B cell (primary cell): ENCODE results near the gene CYP3A5. TPM values are rescaled to one million over a fixed set of nuclear protein-coding genes. Genes with fewer than 3 reads are reported as not detected.

Experiments used
- ATAC-seq: fragments of 200-7000 bp; cut with Tn5 transposase; one replicate; pipeline ENCODE4 v1.10.0; 2021; ENCODE audit warnings: low read depth, mild to moderate bottlenecking, moderate number of reproducible peaks, moderate library complexity
- CTCF ChIA-PET: fragments of 350-600 bp; sonication (Branson Sonifier 250); formaldehyde crosslinking; loops from one replicate; lab custom pipeline; 2021; ENCODE audit warnings: antibody characterized with exemption, inconsistent platforms; lab: Charles Lee
- POLR2A ChIA-PET: fragments of 350-600 bp; sonication (Branson Sonifier 250); formaldehyde crosslinking; loops from one replicate; lab custom pipeline; 2021; ENCODE audit warnings: antibody characterized with exemption; lab: Charles Lee
- DNase-seq: peaks from one replicate; pipeline ENCODE4 v3.0.0; 2013
- H2AFZ ChIP-seq: 2 replicates; pipeline ENCODE4 v1.6.1; 2012; ENCODE audit warnings: mild to moderate bottlenecking, low read depth, low read length; ENCODE audit not compliant: insufficient read depth, poor library complexity, severe bottlenecking
- H3K27ac ChIP-seq, 2 donors: 1 replicate in 1 of 2; 2 replicates in 1 of 2; pipeline ENCODE4 v1.5.1; 2012 to 2013; ENCODE audit warnings: low read length in 2 of 2, mild to moderate bottlenecking in 2 of 2, moderate library complexity in 1 of 2
- H3K27me3 ChIP-seq, 4 experiments: fragments of 200-600 bp in 1 of 4; sonication (generic) in 1 of 4; replicated peaks in 1 of 4; 1 replicate in 2 of 4; 2 replicates in 2 of 4; pipeline versions ENCODE4 v1.6.1 to v1.7.0; 2013 to 2016; ENCODE audit warnings: low read length in 3 of 4, mild to moderate bottlenecking in 2 of 4, mixed read lengths in 1 of 4, moderate library complexity in 1 of 4; ENCODE audit not compliant: insufficient read depth in 4 of 4, control insufficient read depth in 3 of 4; ENCODE audit errors: control extremely low read depth in 1 of 4
- H3K36me3 ChIP-seq, 2 experiments: replicated peaks in 1 of 2; 1 replicate in 1 of 2; 2 replicates in 1 of 2; pipeline versions ENCODE4 v1.6.1 to v1.7.1; 2013; ENCODE audit warnings: low read length in 1 of 2; ENCODE audit not compliant: insufficient read depth in 2 of 2, control insufficient read depth in 1 of 2; ENCODE audit errors: control extremely low read depth in 1 of 2, extremely low read depth in 1 of 2
- H3K4me1 ChIP-seq, 2 donors: fragments of 200-600 bp in 1 of 2; sonication (generic) in 1 of 2; 1 replicate in 1 of 2; 2 replicates in 1 of 2; pipeline versions ENCODE4 v1.5.1 to v1.6.1; 2013 to 2017; ENCODE audit warnings: low read length in 2 of 2; ENCODE audit not compliant: control insufficient read depth in 2 of 2, insufficient read depth in 2 of 2
- H3K4me2 ChIP-seq: replicated peaks from 2 replicates; pipeline ENCODE3; 2012; ENCODE audit warnings: mild to moderate bottlenecking, low read depth, low read length; ENCODE audit not compliant: poor library complexity, severe bottlenecking
- H3K4me3 ChIP-seq, 5 experiments: fragments of 200-600 bp in 1 of 5; sonication (generic) in 1 of 5; 1 replicate in 3 of 5; 2 replicates in 2 of 5; pipeline versions ENCODE4 v1.5.1 to v1.7.0; 2011 to 2016; ENCODE audit warnings: low read length in 4 of 5, mild to moderate bottlenecking in 4 of 5, low read depth in 2 of 5, control low read depth in 1 of 5, moderate library complexity in 1 of 5; ENCODE audit not compliant: insufficient read depth in 1 of 5; ENCODE audit errors: control extremely low read depth in 1 of 5, extremely low read depth in 1 of 5
- H3K79me2 ChIP-seq: fragments of 200-600 bp; sonication (generic); one replicate; pipeline ENCODE4 v1.6.0; 2016; ENCODE audit warnings: low read length; ENCODE audit not compliant: control insufficient read depth, insufficient read depth
- H3K9ac ChIP-seq: fragments of 200-600 bp; sonication (generic); 2 replicates; pipeline ENCODE4 v1.6.1; 2017; ENCODE audit warnings: mild to moderate bottlenecking, low read length, moderate library complexity
- H3K9me3 ChIP-seq, 3 donors: one replicate each; pipeline versions ENCODE4 v1.6.1 to v1.7.1; 2013; ENCODE audit warnings: low read length in 2 of 3; ENCODE audit not compliant: control insufficient read depth in 2 of 3, insufficient read depth in 1 of 3; ENCODE audit errors: control extremely low read depth in 1 of 3
- H4K20me1 ChIP-seq: 2 replicates; pipeline ENCODE4 v1.6.0; 2012; ENCODE audit warnings: mild to moderate bottlenecking, low read length; ENCODE audit not compliant: insufficient read depth, control insufficient read depth, poor library complexity, severe bottlenecking
- H3K27ac Mint-ChIP-seq: one replicate; pipeline ENCODE4 v1.8.0; 2021; ENCODE audit warnings: mixed read lengths
- H3K27me3 Mint-ChIP-seq: one replicate; pipeline ENCODE4 v1.8.0; 2021; ENCODE audit warnings: mixed read lengths
- H3K4me1 Mint-ChIP-seq: one replicate; pipeline ENCODE4 v1.8.0; 2021; ENCODE audit warnings: mixed read lengths
- H3K4me3 Mint-ChIP-seq: one replicate; pipeline ENCODE4 v1.8.0; 2021; ENCODE audit warnings: mixed read lengths
- H3K9me3 Mint-ChIP-seq: one replicate; pipeline ENCODE4 v1.8.0; 2022; ENCODE audit warnings: mixed read lengths; ENCODE audit not compliant: insufficient read depth
- CTCF ChIP-seq: fragments of 200-600 bp; IDR thresholded peaks from one replicate; pipeline ENCODE4 v1.8.0; 2022; ENCODE audit warnings: antibody characterized with exemption, mild to moderate bottlenecking
- EZH2 ChIP-seq: IDR thresholded peaks from 2 replicates; pipeline ENCODE4 v1.6.1; 2012; ENCODE audit warnings: borderline replicate concordance, low read depth, mild to moderate bottlenecking, moderate library complexity, low read length; ENCODE audit not compliant: insufficient read depth, poor library complexity, severe bottlenecking
- WGBS: methylation state at CpG from one replicate; pipeline ENCODE4 v1.1.5; 2013; ENCODE audit warnings: missing lambda C conversion rate; ENCODE audit not compliant: insufficient coverage; 5-methylcytosine and 5-hydroxymethylcytosine counted together
- intact Hi-C: fragments of 100-400 bp; cut with micrococcal nuclease; formaldehyde crosslinking; loops from one replicate; pipeline ENCODE4 v1.10.0; 2022
- polyA plus RNA-seq: library from polyadenylated mRNA; depleted of rRNA; stranded (reverse); fragments of >200 nt; gene quantifications from 2 replicates; pipeline ENCODE4 v1.2.3, GENCODE V29; 2012
- total RNA-seq, 2 donors: library from RNA; stranded (reverse); fragments of 120-200 nt in 1 of 2; gene quantifications; 1 replicate in 1 of 2; 2 replicates in 1 of 2; pipeline versions ENCODE4 v1.2.3 to v1.2.4, GENCODE V29; 2013 to 2022

Gene CYP3A5
- total and polyA plus RNA-seq, 2 donors (not counting 1 experiment from before 2014, with no cell fraction given) = not detected

GRCh38 chr7:99625321-99625720 is 54.5 kb downstream of the CYP3A5 start:
- ATAC-seq (no peak), DNase-seq (no peak)
- Mint-ChIP-seq H3K4me1 (peaks cover 2% of the 10 kb centered on the region), H3K4me3 (no peak overlapping the region), H3K27ac (no peak overlapping the region), H3K27me3 (no peaks in the 10 kb centered on the region), H3K9me3 (no peaks in the 10 kb centered on the region)
- H3K36me3 ChIP-seq = peaks cover 1 to 86% of the 10 kb centered on the region in 2 experiments
- no peak overlapping the region for H3K9ac ChIP-seq
- H4K20me1 ChIP-seq = peaks cover 26% of the 10 kb centered on the region
- no peak overlapping the region for H3K4me3 ChIP-seq
- peaks cover 29% of the 10 kb centered on the region for H3K79me2 ChIP-seq
- no peak overlapping the region for H3K4me2 ChIP-seq
- no peaks in the 10 kb centered on the region for H3K27me3 ChIP-seq
- CTCF ChIA-PET = no interaction called here
- no peak overlapping the region for H3K27ac ChIP-seq
- 100% methylated on average over 5 of the region's 5 CpGs for WGBS
- intact Hi-C loops = no loop called here
- H3K4me1 ChIP-seq = no peaks in the 10 kb centered on the region
- H2AFZ ChIP-seq = no peak overlapping the region
- TF ChIP-seq EZH2 (no peak), CTCF (no peak)
- POLR2A ChIA-PET = no interaction called here
- no peaks in the 10 kb centered on the region for H3K9me3 ChIP-seq

- peaks cover 3 to 87% of the 10 kb centered on the region in 2 experiments for H3K36me3 ChIP-seq
These were observed 55.3 kb downstream of the CYP3A5 start for GRCh38 chr7:99624484-99624883.

More at GRCh38 chr7:99624484-99624883, 55.3 kb downstream of the CYP3A5 start:
- DNase-seq (no peak), ATAC-seq (no peak)
- H2AFZ ChIP-seq = no peak overlapping the region
- ChIA-PET CTCF (interaction anchor here (0.6 kb wide), 1 partner anchor 177 kb away, joined by 5 read pairs; no protein-coding TSS in a partner anchor), POLR2A (no interaction called here)
- no peak overlapping the region for H3K27ac ChIP-seq
- Mint-ChIP-seq H3K4me3 (no peak overlapping the region), H3K27me3 (no peaks in the 10 kb centered on the region), H3K4me1 (peaks cover 2% of the 10 kb centered on the region), H3K9me3 (no peaks in the 10 kb centered on the region), H3K27ac (no peak overlapping the region)
- no peak overlapping the region for H3K4me2 ChIP-seq
- no peaks in the 10 kb centered on the region for H3K9me3 ChIP-seq
- peaks cover 32% of the 10 kb centered on the region for H4K20me1 ChIP-seq
- H3K4me3 ChIP-seq = no peak overlapping the region
- intact Hi-C loops = no loop called here
- H3K4me1 ChIP-seq = no peaks in the 10 kb centered on the region
- 72% methylated on average over 16 of the region's 16 CpGs for WGBS
- no peak for TF ChIP-seq CTCF
- TF ChIP-seq EZH2 = no peak
- H3K9ac ChIP-seq = no peak overlapping the region
- peaks cover 35% of the 10 kb centered on the region for H3K79me2 ChIP-seq
- H3K27me3 ChIP-seq = no peaks in the 10 kb centered on the region
